Heart left ventricle (tissue), 16 donors: ENCODE results near the gene GPR153. TPM values are rescaled to one million over a fixed set of nuclear protein-coding genes. Genes with fewer than 3 reads are reported as not detected.
A peak's percentile ranks its signal among the peaks of the same experiment; 100 is the strongest.

Experiments used
- ATAC-seq, 4 donors: fragments of 200-7000 bp; cut with Tn5 transposase; one replicate each; pipeline ENCODE4 v1.9.1; 2020 to 2022; ENCODE audit warnings: moderate library complexity in 4 of 4, mild to moderate bottlenecking in 3 of 4, moderate number of reproducible peaks in 1 of 4
- DNase-seq, 5 donors: peaks; one replicate each; pipeline ENCODE4 v3.0.0-alpha.2; 2020
- H3K27ac ChIP-seq, 12 donors: fragments of 200-600 bp; sonication (generic) in 4 of 12; one replicate each; pipeline versions ENCODE4 v1.5.0 to v1.8.0; 2016 to 2022; ENCODE audit warnings: mild to moderate bottlenecking in 2 of 12
- H3K27me3 ChIP-seq, 9 donors: fragments of 200-600 bp; sonication (generic) in 2 of 9; one replicate each; pipeline versions ENCODE4 v1.5.1 to v1.8.0; 2016 to 2022; ENCODE audit warnings: mild to moderate bottlenecking in 3 of 9
- H3K36me3 ChIP-seq, 9 donors: fragments of 200-600 bp; sonication (generic) in 2 of 9; one replicate each; pipeline versions ENCODE4 v1.5.0 to v1.8.0; 2018 to 2022; ENCODE audit warnings: mild to moderate bottlenecking in 2 of 9
- H3K4me1 ChIP-seq, 12 donors: fragments of 200-600 bp; sonication (generic) in 4 of 12; one replicate each; pipeline versions ENCODE4 v1.5.0 to v1.8.0; 2016 to 2022; ENCODE audit warnings: mild to moderate bottlenecking in 3 of 12
- H3K4me3 ChIP-seq, 12 donors: fragments of 200-600 bp; sonication (generic) in 4 of 12; one replicate each; pipeline versions ENCODE4 v1.5.0 to v1.8.0; 2017 to 2022; ENCODE audit warnings: mild to moderate bottlenecking in 9 of 12, moderate library complexity in 4 of 12
- H3K9me3 ChIP-seq, 12 donors: fragments of 200-600 bp; sonication (generic) in 4 of 12; one replicate each; pipeline versions ENCODE4 v1.5.0 to v1.8.0; 2016 to 2022; ENCODE audit warnings: mild to moderate bottlenecking in 1 of 12
- POLR2A ChIP-seq, 2 donors: fragments of 450-650 bp; IDR thresholded peaks; one replicate each; pipeline ENCODE4 v1.6.1; 2017; ENCODE audit warnings: antibody characterized with exemption in 2 of 2, mild to moderate bottlenecking in 2 of 2, moderate library complexity in 2 of 2
- WGBS, 4 donors: extraction: QIAGEN DNeasy Blood & Tissue Kit in 2 of 4; methylation state at CpG; one replicate each; pipeline versions ENCODE4 v1.1.5 to v1.1.7; 2013 to 2018; 5-methylcytosine and 5-hydroxymethylcytosine counted together
- intact Hi-C, 10 donors: fragments of 100-400 bp; cut with DNase I; formaldehyde crosslinking; loops; one replicate each; pipeline versions ENCODE4 v1.11.1 to v1.14.2; 2022
- polyA plus RNA-seq, 2 donors: library from polyadenylated mRNA; stranded (reverse); fragments of 200-250 nt; gene quantifications; one replicate each; pipeline ENCODE4 v1.2.3, GENCODE V29; 2013
- total RNA-seq, 9 donors: library from RNA; depleted of rRNA in 2 of 9; stranded (reverse); fragments of >200 nt in 2 of 9; fragmentation: NEBNext Ultra II Directional in 3 of 9; extraction: Animal tissue kit (Norgen Biotek cat#: 25700) in 3 of 9; gene quantifications; one replicate each; pipeline versions ENCODE4 v1.1.0 to v1.2.4, GENCODE V29; 2016 to 2023
- TF ChIP-seq, protein P1 (sequence below), 12 donors: fragments of 200-600 bp; sonication (generic) in 4 of 12; IDR thresholded peaks; one replicate each; pipeline versions ENCODE4 v1.5.0 to v1.8.0; 2018 to 2022; ENCODE audit warnings: antibody characterized with exemption in 12 of 12, mild to moderate bottlenecking in 5 of 12
- donor health status: ischemic (EF 13 %, LVEDD 7.1; RV severe dilation, severe dysfunction).
- donor health status: healthy with polysubstance abuse.
- donor health status: DM: no; HTN: yes; CAD: no.
- donor health status: DM: no; HTN: no; CAD: no.
- donor health status: ischemic (EF 25% LVEDD 6.9; RV normal size, moderate dysfunction).
- donor health status: ischemic (EF 25% LVEDD 5.7; RV mildly dilated, moderate dysfunction).
- donor health status: healthy.
- donor health status: DM: yes; HTN: yes; CAD: no.
- donor health status: ischemic (EF 35%, LVEDD 5.7; RV mildly dilated, moderate dysfunction).
- donor health status: nonischemic (EF 11% LVEDD 7.7; RV severe dilation, severe dysfunction).
- donor health status: DM: yes; HTN: yes; CAD: no.
- donor health status: PGD.
- donor health status: ischemic (EF 29% LVEDD 5.4; RV normal size, mild dysfunction).
- donor health status: nonischemic (EF 23%, LVEDD 6.1; RV moderate dilation, normal function).

The GPR153 gene
- total and polyA plus RNA-seq, 11 donors: 2.7 to 30.0 (median 4.7) TPM

GRCh38 chr1:6279066-6279465 lies 18.2 kb upstream of the GPR153 start:
- Histone ChIP-seq H3K27ac (no peak overlapping the region), H3K9me3 (no peaks in the 10 kb centered on the region), H3K27me3 (no peaks in the 10 kb centered on the region), H3K4me3 (no peak overlapping the region), H3K4me1 (peaks cover 0 to 17% (median 8%) of the 10 kb centered on the region in 12 donors), H3K36me3 (no peaks in the 10 kb centered on the region)
- TF ChIP-seq, protein P1, sequence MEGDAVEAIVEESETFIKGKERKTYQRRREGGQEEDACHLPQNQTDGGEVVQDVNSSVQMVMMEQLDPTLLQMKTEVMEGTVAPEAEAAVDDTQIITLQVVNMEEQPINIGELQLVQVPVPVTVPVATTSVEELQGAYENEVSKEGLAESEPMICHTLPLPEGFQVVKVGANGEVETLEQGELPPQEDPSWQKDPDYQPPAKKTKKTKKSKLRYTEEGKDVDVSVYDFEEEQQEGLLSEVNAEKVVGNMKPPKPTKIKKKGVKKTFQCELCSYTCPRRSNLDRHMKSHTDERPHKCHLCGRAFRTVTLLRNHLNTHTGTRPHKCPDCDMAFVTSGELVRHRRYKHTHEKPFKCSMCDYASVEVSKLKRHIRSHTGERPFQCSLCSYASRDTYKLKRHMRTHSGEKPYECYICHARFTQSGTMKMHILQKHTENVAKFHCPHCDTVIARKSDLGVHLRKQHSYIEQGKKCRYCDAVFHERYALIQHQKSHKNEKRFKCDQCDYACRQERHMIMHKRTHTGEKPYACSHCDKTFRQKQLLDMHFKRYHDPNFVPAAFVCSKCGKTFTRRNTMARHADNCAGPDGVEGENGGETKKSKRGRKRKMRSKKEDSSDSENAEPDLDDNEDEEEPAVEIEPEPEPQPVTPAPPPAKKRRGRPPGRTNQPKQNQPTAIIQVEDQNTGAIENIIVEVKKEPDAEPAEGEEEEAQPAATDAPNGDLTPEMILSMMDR (IDR thresholded peaks at IDR 0.05): no peak
- TF ChIP-seq POLR2A (IDR thresholded peaks at IDR 0.05): no peak
- intact Hi-C loops: no loop called here
- WGBS, 4 donors: 95 to 96% (median 95%) methylated on average over 10 of the region's 10 CpGs
- ATAC-seq (no peak), DNase-seq (no peak)

- H3K36me3 ChIP-seq: no peaks in the 10 kb centered on the region
- no peak for ATAC-seq
- peaks cover 0 to 17% (median 8%) of the 10 kb centered on the region in 12 donors for H3K4me1 ChIP-seq
- TF ChIP-seq, protein P1 (IDR thresholded peaks at IDR 0.05): no peak
- no peak for TF ChIP-seq POLR2A (IDR thresholded peaks at IDR 0.05)
- H3K9me3 ChIP-seq: no peaks in the 10 kb centered on the region
- no peak overlapping the region for H3K4me3 ChIP-seq
- no peak overlapping the region for H3K27ac ChIP-seq
- DNase-seq: no peak
- WGBS, 4 donors: 81 to 88% (median 85%) methylated on average over 9 of the region's 9 CpGs
- no peaks in the 10 kb centered on the region for H3K27me3 ChIP-seq
- intact Hi-C loops: no loop called here
These were observed 17.4 kb upstream of the GPR153 start for GRCh38 chr1:6278263-6278662.

DNA sequence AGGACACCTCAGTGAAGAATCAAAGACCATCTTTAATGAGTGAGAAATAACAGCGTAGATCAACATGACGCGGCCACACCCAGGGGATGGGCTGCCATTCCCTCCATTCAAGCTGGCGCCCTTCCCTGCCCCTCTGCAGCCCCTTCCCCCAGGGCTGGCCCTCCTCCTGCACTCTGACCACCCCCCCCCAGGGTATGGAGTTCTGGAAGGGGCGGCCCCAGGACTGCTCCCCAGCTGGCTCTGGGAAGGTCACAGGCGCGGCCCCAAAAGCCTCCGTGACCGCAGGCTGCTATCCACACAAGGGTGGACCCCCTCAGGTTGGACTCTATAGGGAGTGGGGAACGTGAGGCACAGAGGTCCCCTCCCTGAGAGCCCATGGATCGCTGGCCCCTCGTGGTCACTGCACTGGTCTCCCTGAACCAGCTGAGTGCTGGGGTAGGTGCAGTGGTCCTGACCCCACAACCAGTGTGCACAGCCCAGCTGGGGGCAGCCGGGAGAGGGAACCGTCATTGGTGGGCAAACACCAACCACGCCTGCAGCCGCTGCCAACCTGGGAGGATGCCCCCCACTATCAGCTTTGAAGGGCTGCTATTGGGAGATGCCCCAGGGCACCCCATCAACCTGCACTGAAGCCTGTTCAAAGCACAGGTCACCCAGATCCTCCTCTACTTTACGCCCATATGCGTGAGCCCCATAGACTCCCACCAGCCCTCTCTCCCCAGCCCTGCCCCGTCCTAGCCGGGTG lies 16.1 kb upstream of the GPR153 start:
- intact Hi-C loops: no loop called here
- Histone ChIP-seq H3K4me1 (peaks cover 0 to 17% (median 8%) of the 10 kb centered on the region in 12 donors), H3K27me3 (no peaks in the 10 kb centered on the region), H3K36me3 (no peaks in the 10 kb centered on the region), H3K27ac (peak overlapping the region in 9 of 12 donors; percentile 61 to 91 (median 82)), H3K4me3 (peak overlapping the region in 5 of 12 donors; percentile 16 to 50 (median 38)), H3K9me3 (no peaks in the 10 kb centered on the region)
- TF ChIP-seq, protein P1 (IDR thresholded peaks at IDR 0.05): no peak
- TF ChIP-seq POLR2A (IDR thresholded peaks at IDR 0.05): no peak
- DNase-seq (no peak), ATAC-seq (no peak)
- WGBS, 4 donors: 84 to 87% (median 85%) methylated on average over 10 to 20 of the region's 20 CpGs

DNA sequence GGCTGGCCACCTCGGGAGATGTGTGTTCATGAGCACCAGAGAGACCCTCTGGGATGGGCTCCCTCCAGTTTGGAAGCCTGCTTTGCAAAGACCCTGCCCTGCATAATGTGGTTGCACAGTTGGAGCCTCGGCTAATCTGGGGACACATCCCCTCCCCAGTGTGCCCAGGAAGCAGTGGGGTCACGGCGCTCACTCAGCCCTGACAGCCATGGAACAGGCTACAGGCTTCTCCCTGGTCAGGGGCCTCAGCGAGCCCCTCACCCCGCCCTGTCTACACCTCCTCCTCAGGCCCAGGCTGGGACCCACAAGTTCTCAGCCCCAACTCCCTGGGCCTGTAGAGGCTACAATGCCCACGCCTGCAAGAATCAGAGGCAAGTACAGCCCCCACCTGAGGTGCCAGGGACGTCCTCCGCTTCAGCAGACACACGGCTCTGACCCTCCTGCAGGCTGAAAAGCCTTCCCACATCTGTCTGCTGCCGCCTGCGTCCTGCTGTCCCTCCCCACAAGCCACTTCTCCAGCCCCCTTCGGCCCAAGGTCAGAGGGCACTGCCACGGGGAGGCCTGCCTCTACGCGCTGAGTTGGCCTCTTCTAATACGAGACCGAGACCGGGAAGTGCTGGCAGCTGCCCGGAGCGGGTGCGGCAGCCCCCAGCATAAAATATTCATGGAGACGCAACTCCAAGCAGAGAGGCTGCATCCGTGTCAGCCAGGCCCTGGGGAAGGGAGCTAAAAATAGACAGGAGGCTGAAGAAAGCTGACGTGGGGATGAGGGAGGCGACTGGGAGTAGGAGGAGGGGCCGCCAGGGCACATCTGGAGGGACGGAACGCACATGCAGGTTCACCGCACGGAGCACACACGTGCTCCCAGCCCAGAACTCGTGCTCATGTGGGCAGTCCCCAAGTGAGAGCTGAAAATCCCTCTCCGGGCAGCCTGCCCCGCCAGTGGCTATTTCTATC lies 15.2 kb upstream of the GPR153 start:
- 22 to 36% (median 34%) methylated on average over 33 to 35 of the region's 35 CpGs for WGBS, 4 donors
- Histone ChIP-seq H3K4me1 (peaks cover 0 to 18% (median 8%) of the 10 kb centered on the region in 12 donors), H3K27ac (peak overlapping the region; percentile 38 to 91 (median 81)), H3K4me3 (peak overlapping the region in 10 of 12 donors; percentile 1 to 50 (median 27)), H3K36me3 (no peaks in the 10 kb centered on the region), H3K9me3 (no peaks in the 10 kb centered on the region), H3K27me3 (no peaks in the 10 kb centered on the region)
- no peak for TF ChIP-seq POLR2A (IDR thresholded peaks at IDR 0.05)
- TF ChIP-seq, protein P1 (IDR thresholded peaks at IDR 0.05): no peak
- intact Hi-C loops: no loop called here
- DNase-seq (peak in 4 of 5 donors; percentile 78 to 86 (median 84)), ATAC-seq (peak; percentile 72 to 89 (median 86))
